Measurements from ENCODE around the gene CFAP58.

GRCh38 chr10:104334561-104334960 is 19.1 kb upstream of the CFAP58 start:
- TF ChIP-seq, protein P1, sequence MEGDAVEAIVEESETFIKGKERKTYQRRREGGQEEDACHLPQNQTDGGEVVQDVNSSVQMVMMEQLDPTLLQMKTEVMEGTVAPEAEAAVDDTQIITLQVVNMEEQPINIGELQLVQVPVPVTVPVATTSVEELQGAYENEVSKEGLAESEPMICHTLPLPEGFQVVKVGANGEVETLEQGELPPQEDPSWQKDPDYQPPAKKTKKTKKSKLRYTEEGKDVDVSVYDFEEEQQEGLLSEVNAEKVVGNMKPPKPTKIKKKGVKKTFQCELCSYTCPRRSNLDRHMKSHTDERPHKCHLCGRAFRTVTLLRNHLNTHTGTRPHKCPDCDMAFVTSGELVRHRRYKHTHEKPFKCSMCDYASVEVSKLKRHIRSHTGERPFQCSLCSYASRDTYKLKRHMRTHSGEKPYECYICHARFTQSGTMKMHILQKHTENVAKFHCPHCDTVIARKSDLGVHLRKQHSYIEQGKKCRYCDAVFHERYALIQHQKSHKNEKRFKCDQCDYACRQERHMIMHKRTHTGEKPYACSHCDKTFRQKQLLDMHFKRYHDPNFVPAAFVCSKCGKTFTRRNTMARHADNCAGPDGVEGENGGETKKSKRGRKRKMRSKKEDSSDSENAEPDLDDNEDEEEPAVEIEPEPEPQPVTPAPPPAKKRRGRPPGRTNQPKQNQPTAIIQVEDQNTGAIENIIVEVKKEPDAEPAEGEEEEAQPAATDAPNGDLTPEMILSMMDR (IDR thresholded peaks at IDR 0.05): no peak
- TF ChIP-seq POLR2A (IDR thresholded peaks at IDR 0.05): no peak
- no peak for TF ChIP-seq EP300 (IDR thresholded peaks at IDR 0.05)
